Chondrocyte (in vitro differentiated cells): ENCODE measurements around the gene WASF1. TPM values are rescaled to one million over a fixed set of nuclear protein-coding genes. Genes with fewer than 3 reads are reported as not detected.
"Not testable (repeated sequence)": the region's sequence is repeated elsewhere in the genome, so short reads cannot be mapped to it uniquely, and the experiment has no call there.

Experiments
- DNase-seq: peaks from one replicate; pipeline ENCODE4 v3.0.0; 2021; ENCODE audit warnings: mixed read lengths, low spot score
- H3K27ac Mint-ChIP-seq: one replicate; pipeline ENCODE4 v1.8.0; 2021; ENCODE audit warnings: mild to moderate bottlenecking, moderate library complexity, mixed read lengths; ENCODE audit not compliant: unreplicated experiment
- H3K27me3 Mint-ChIP-seq: 2 replicates; pipeline ENCODE4 v1.8.0; 2021; ENCODE audit warnings: low read depth, mixed read lengths
- H3K36me3 Mint-ChIP-seq: 2 replicates; pipeline ENCODE4 v1.8.0; 2021; ENCODE audit warnings: low read depth, mixed read lengths
- H3K4me1 Mint-ChIP-seq: 2 replicates; pipeline ENCODE4 v1.8.0; 2021; ENCODE audit warnings: low read depth, mild to moderate bottlenecking, mixed read lengths
- H3K4me3 Mint-ChIP-seq: one replicate; pipeline ENCODE4 v1.8.0; 2021; ENCODE audit warnings: mild to moderate bottlenecking, moderate library complexity, mixed read lengths; ENCODE audit not compliant: unreplicated experiment
- H3K9me3 Mint-ChIP-seq: 2 replicates; pipeline ENCODE4 v1.8.0; 2021; ENCODE audit warnings: low read depth, mixed read lengths
- total RNA-seq: library from RNA; stranded (reverse); gene quantifications from 3 replicates; pipeline ENCODE4 v1.2.1, GENCODE V29; 2021
- TF ChIP-seq, protein P1 (sequence below): fragments of 200-600 bp; sonication (generic); IDR thresholded peaks from 2 replicates; pipeline ENCODE4 v1.5.0; 2021; ENCODE audit warnings: antibody characterized with exemption, mild to moderate bottlenecking, moderate library complexity

WASF1 gene
- total RNA-seq, 1 donor from 2014 or later, result 22.9 TPM

DNA sequence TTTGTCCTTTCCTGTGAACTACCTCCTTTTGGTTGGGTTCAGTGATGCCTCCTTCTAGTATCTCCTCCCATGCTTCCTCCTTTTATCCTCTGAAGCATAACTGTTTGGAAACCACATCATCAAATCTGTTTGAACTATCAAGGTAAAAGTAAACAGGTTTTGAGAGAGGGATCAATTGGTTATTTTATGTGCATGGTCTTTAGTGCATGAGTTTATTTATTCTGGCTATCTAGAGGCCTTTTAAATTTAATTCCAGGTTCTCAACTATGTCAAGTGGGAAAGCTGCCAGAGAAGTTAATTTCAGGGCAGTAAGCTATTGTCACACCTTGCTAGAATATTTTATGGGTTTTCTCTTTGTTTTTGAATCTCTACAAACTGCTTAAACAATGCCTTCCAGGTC, 54.1 kb downstream of the WASF1 start:
- TF ChIP-seq, protein P1, sequence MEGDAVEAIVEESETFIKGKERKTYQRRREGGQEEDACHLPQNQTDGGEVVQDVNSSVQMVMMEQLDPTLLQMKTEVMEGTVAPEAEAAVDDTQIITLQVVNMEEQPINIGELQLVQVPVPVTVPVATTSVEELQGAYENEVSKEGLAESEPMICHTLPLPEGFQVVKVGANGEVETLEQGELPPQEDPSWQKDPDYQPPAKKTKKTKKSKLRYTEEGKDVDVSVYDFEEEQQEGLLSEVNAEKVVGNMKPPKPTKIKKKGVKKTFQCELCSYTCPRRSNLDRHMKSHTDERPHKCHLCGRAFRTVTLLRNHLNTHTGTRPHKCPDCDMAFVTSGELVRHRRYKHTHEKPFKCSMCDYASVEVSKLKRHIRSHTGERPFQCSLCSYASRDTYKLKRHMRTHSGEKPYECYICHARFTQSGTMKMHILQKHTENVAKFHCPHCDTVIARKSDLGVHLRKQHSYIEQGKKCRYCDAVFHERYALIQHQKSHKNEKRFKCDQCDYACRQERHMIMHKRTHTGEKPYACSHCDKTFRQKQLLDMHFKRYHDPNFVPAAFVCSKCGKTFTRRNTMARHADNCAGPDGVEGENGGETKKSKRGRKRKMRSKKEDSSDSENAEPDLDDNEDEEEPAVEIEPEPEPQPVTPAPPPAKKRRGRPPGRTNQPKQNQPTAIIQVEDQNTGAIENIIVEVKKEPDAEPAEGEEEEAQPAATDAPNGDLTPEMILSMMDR, result no peak
- peaks cover 10% of the 10 kb centered on the region for H3K36me3 Mint-ChIP-seq

DNA sequence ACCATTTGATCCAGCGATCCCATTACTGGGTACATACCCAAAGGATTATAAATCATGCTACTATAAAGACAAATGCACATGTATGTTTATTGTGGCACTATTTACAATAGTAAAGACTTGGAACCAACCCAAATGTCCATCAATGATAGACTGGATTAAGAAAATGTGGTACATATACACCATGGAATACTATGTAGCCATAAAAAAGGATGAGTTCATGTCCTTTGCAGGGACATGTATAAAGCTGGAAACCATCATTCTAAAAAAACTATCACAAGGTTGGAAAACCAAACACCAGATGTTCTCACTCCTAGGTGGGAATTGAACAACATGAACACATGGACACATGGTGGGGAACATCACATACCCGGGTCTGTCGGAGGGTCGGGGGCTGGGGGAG, 57.8 kb downstream of the WASF1 start:
- H3K4me3 Mint-ChIP-seq, H3K4me1 Mint-ChIP-seq, DNase-seq, H3K27me3 Mint-ChIP-seq, H3K27ac Mint-ChIP-seq: not testable (repeated sequence)
- Mint-ChIP-seq H3K9me3 (peaks cover 17% of the 10 kb centered on the region), H3K36me3 (peaks cover 15% of the 10 kb centered on the region)

More for the DNA sequence above, 54.1 kb downstream of the WASF1 start:
- H3K27ac Mint-ChIP-seq, result no peak overlapping the region
- no peak overlapping the region for H3K4me3 Mint-ChIP-seq
- peaks cover 9% of the 10 kb centered on the region for H3K9me3 Mint-ChIP-seq
- DNase-seq, result no peak
- no peaks in the 10 kb centered on the region for H3K27me3 Mint-ChIP-seq
- H3K4me1 Mint-ChIP-seq, result peaks cover 7% of the 10 kb centered on the region

DNA sequence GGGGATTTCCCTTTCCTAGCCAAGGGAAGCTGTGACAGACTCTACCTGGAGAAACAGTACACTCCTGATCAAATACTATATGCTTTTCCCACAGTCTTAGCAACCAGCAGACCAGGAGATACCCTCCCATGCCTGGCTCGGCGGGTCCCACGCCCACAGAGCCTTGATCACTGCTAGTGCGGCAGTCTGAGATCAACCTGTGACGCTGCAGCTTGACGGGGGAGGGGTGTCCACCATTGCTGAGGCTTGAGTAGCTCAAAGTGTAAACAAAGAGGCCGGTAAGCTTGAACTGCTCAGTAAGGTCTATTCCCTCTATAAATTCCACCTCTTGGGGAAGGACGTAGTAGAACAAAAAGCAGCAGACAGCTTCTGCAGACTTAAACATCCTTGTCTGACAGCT, 63.2 kb downstream of the WASF1 start:
- DNase-seq, result no peak
- H3K4me1 Mint-ChIP-seq, result no peaks in the 10 kb centered on the region
- TF ChIP-seq, protein P1, result no peak
- peaks cover 8% of the 10 kb centered on the region for H3K36me3 Mint-ChIP-seq
- no peaks in the 10 kb centered on the region for H3K27me3 Mint-ChIP-seq
- H3K9me3 Mint-ChIP-seq, result peaks cover 15% of the 10 kb centered on the region
- no peak overlapping the region for H3K4me3 Mint-ChIP-seq
- no peak overlapping the region for H3K27ac Mint-ChIP-seq

DNA sequence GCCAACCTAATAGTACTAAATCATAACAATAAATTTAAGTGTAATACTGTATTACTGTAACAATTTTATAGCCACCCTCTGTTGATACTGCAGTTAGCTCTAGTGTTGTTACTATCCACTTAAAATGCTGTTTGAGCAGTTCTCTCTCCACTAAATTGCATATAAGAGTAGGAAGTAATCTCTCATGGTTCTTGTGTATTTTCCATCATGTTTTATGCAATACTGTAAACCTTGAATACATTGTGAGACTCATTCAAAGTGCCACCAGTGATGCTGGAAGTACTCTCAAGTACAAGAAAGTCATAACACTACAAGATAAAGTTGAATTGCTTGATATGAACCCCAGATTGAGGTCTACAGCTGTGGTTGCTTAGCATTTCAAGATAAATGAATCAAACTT, 65.5 kb downstream of the WASF1 start:
- TF ChIP-seq, protein P1, result no peak
- Mint-ChIP-seq H3K9me3 (peaks cover 7% of the 10 kb centered on the region), H3K4me3 (no peak overlapping the region), H3K27me3 (no peaks in the 10 kb centered on the region), H3K36me3 (peaks cover 3% of the 10 kb centered on the region), H3K4me1 (no peaks in the 10 kb centered on the region), H3K27ac (no peak overlapping the region)
- no peak for DNase-seq

- peaks cover 17% of the 10 kb centered on the region for H3K36me3 Mint-ChIP-seq
- TF ChIP-seq, protein P1, result no peak
- H3K27me3 Mint-ChIP-seq, result no peaks in the 10 kb centered on the region
- no peak overlapping the region for H3K4me3 Mint-ChIP-seq
- DNase-seq, result no peak
- no peaks in the 10 kb centered on the region for H3K4me1 Mint-ChIP-seq
- H3K9me3 Mint-ChIP-seq, result no peaks in the 10 kb centered on the region
- no peak overlapping the region for H3K27ac Mint-ChIP-seq
These were observed 74.2 kb downstream of the WASF1 start for GRCh38 chr6:110105296-110105695.

DNA sequence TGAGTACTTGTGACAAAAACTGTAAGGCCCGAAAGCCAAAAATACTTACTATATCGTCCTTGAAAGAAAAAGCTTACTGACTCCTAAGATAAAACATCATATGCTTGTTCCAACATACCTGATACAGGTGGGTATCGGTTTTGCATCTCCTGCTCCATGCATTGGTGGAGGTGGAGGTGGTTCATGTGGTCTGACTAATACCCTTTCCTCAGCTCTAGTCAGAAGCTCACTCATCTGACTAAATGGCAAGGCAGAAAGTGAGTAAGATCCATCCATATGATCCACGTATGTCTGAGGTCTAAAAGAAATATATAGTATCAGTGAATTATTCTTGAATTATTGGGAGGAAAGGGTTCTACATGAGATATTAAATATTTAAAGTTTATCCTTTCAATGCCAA, 76.2 kb downstream of the WASF1 start:
- Mint-ChIP-seq H3K4me1 (no peaks in the 10 kb centered on the region), H3K36me3 (peaks cover 22% of the 10 kb centered on the region), H3K27me3 (no peaks in the 10 kb centered on the region), H3K4me3 (no peak overlapping the region), H3K9me3 (no peaks in the 10 kb centered on the region), H3K27ac (no peak overlapping the region)
- no peak for DNase-seq
- TF ChIP-seq, protein P1, result no peak
